DND-41 (cell line): Measurements from ENCODE around the gene HOXC11.

Experiments used
- ATAC-seq: fragments of 200-7000 bp; cut with Tn5 transposase; 3 replicates; pipeline ENCODE4 v1.9.1; 2021; ENCODE audit warnings: low read depth; ENCODE audit not compliant: insufficient read depth
- DNase-seq: peaks from one replicate; pipeline ENCODE4 v3.0.0-alpha.2; 2020
- H2AFZ ChIP-seq: 2 replicates; pipeline ENCODE4 v1.6.0; 2012; ENCODE audit warnings: low read depth, low read length
- H3K27ac ChIP-seq: 2 replicates; pipeline ENCODE4 v1.5.1; 2012; ENCODE audit warnings: low read length, inconsistent platforms
- H3K27me3 ChIP-seq: fragments of 200-600 bp; sonication (generic); 2 replicates; pipeline ENCODE4 v1.6.0; 2012; ENCODE audit warnings: low read length, mild to moderate bottlenecking, inconsistent platforms; ENCODE audit not compliant: insufficient read depth, poor library complexity
- H3K36me3 ChIP-seq: 2 replicates; pipeline ENCODE4 v1.5.1; 2012; ENCODE audit warnings: low read length, inconsistent platforms; ENCODE audit not compliant: insufficient read depth
- H3K4me1 ChIP-seq: 2 replicates; pipeline ENCODE4 v1.5.1; 2012; ENCODE audit warnings: mild to moderate bottlenecking, low read length; ENCODE audit not compliant: insufficient read depth
- H3K4me2 ChIP-seq: 2 replicates; pipeline ENCODE4 v1.6.0; 2012; ENCODE audit warnings: mild to moderate bottlenecking, moderate library complexity, low read length, inconsistent platforms; ENCODE audit not compliant: insufficient read depth
- H3K4me3 ChIP-seq, 2 experiments: fragments of 200-600 bp in 1 of 2; shearing (Covaris generic) in 1 of 2; 2 replicates each; pipeline ENCODE4 v1.5.1; 2012 to 2016; ENCODE audit warnings: inconsistent platforms in 2 of 2, low read length in 2 of 2, mild to moderate bottlenecking in 2 of 2, low read depth in 1 of 2, moderate library complexity in 1 of 2
- H3K79me2 ChIP-seq: 2 replicates; pipeline ENCODE4 v1.6.0; 2012; ENCODE audit warnings: low read length, inconsistent platforms; ENCODE audit not compliant: insufficient read depth
- H3K9ac ChIP-seq: 2 replicates; pipeline ENCODE4 v1.6.0; 2012; ENCODE audit warnings: low read depth, mild to moderate bottlenecking, inconsistent platforms, low read length, moderate library complexity
- H3K9me3 ChIP-seq: 2 replicates; pipeline ENCODE4 v1.5.1; 2012; ENCODE audit warnings: low read length, moderate library complexity, mild to moderate bottlenecking, inconsistent platforms; ENCODE audit not compliant: insufficient read depth, severe bottlenecking
- H4K20me1 ChIP-seq: 2 replicates; pipeline ENCODE4 v1.6.0; 2012; ENCODE audit warnings: low read length; ENCODE audit not compliant: insufficient read depth
- CTCF ChIP-seq: IDR thresholded peaks from 2 replicates; pipeline ENCODE4 v1.5.1; 2012; ENCODE audit warnings: borderline replicate concordance, low read length, moderate library complexity, mild to moderate bottlenecking; ENCODE audit not compliant: poor library complexity, severe bottlenecking; ENCODE audit errors: extremely low read depth
- EZH2 ChIP-seq: IDR thresholded peaks from 3 replicates; pipeline ENCODE4 v1.6.1; 2012; ENCODE audit warnings: borderline replicate concordance, low read depth, mild to moderate bottlenecking, moderate library complexity, low read length, inconsistent platforms; ENCODE audit not compliant: severe bottlenecking

HOXC11 gene

GRCh38 chr12:53950437-53950773, 22.5 kb upstream of the HOXC11 start:
- DNase-seq: no peak
- no peak for ATAC-seq
- Histone ChIP-seq H3K9ac (no peak overlapping the region), H2AFZ (no peak overlapping the region), H3K27me3 (peaks cover 70% of the 10 kb centered on the region), H3K4me2 (no peak overlapping the region), H3K27ac (no peak overlapping the region), H3K36me3 (no peaks in the 10 kb centered on the region), H4K20me1 (no peaks in the 10 kb centered on the region), H3K4me1 (no peaks in the 10 kb centered on the region), H3K79me2 (no peaks in the 10 kb centered on the region), H3K4me3 (no peak overlapping the region), H3K9me3 (no peaks in the 10 kb centered on the region)
- TF ChIP-seq EZH2 (no peak), CTCF (no peak)

- no peaks in the 10 kb centered on the region for H3K36me3 ChIP-seq
- H3K27me3 ChIP-seq: peaks cover 69% of the 10 kb centered on the region
- TF ChIP-seq EZH2: no peak
- TF ChIP-seq CTCF: no peak
- DNase-seq (no peak), ATAC-seq (no peak)
- no peaks in the 10 kb centered on the region for H4K20me1 ChIP-seq
- no peaks in the 10 kb centered on the region for H3K9me3 ChIP-seq
- H2AFZ ChIP-seq: no peak overlapping the region
- no peak overlapping the region for H3K4me2 ChIP-seq
- no peaks in the 10 kb centered on the region for H3K4me1 ChIP-seq
- H3K27ac ChIP-seq: no peak overlapping the region
- no peaks in the 10 kb centered on the region for H3K79me2 ChIP-seq
- no peak overlapping the region for H3K4me3 ChIP-seq
- no peak overlapping the region for H3K9ac ChIP-seq
These were observed 21.9 kb upstream of the HOXC11 start for GRCh38 chr12:53950789-53951576.

- no peak for ATAC-seq
- no peaks in the 10 kb centered on the region for H3K36me3 ChIP-seq
- TF ChIP-seq CTCF (no peak), EZH2 (no peak)
- no peaks in the 10 kb centered on the region for H3K4me1 ChIP-seq
- H3K4me3 ChIP-seq: no peak overlapping the region
- H3K9me3 ChIP-seq: no peaks in the 10 kb centered on the region
- no peak overlapping the region for H3K27ac ChIP-seq
- no peak overlapping the region for H2AFZ ChIP-seq
- H3K9ac ChIP-seq: no peak overlapping the region
- H3K4me2 ChIP-seq: no peak overlapping the region
- peaks cover 70% of the 10 kb centered on the region for H3K27me3 ChIP-seq
- H4K20me1 ChIP-seq: no peaks in the 10 kb centered on the region
- no peak for DNase-seq
- no peaks in the 10 kb centered on the region for H3K79me2 ChIP-seq
These were observed 21.2 kb upstream of the HOXC11 start for GRCh38 chr12:53951577-53952334.
